Tibial nerve (tissue), 4 donors: ENCODE measurements around the gene HOXB9. TPM values are rescaled to one million over a fixed set of nuclear protein-coding genes. Genes with fewer than 3 reads are reported as not detected.
A peak's percentile ranks its signal among the peaks of the same experiment; 100 is the strongest.

Experiments
- DNase-seq, 2 donors: peaks; one replicate each; pipeline ENCODE4 v3.0.0-alpha.2; 2019; ENCODE audit warnings: low spot score in 2 of 2
- H3K27ac ChIP-seq, 4 donors: fragments of 200-600 bp; sonication (generic) in 3 of 4; one replicate each; pipeline ENCODE4 v1.5.1; 2017 to 2019; ENCODE audit warnings: mild to moderate bottlenecking in 1 of 4
- H3K27me3 ChIP-seq, 2 donors: fragments of 200-600 bp; sonication (generic) in 1 of 2; one replicate each; pipeline versions ENCODE4 v1.5.1 to v1.6.0; 2017 to 2019
- H3K36me3 ChIP-seq, 3 donors: fragments of 200-600 bp; sonication (generic); one replicate each; pipeline ENCODE4 v1.5.1; 2018 to 2019
- H3K4me1 ChIP-seq, 4 donors: fragments of 200-600 bp; sonication (generic) in 3 of 4; one replicate each; pipeline ENCODE4 v1.5.1; 2017 to 2019
- H3K4me3 ChIP-seq, 4 donors: fragments of 200-600 bp; sonication (generic) in 3 of 4; one replicate each; pipeline ENCODE4 v1.5.1; 2017 to 2019; ENCODE audit warnings: mild to moderate bottlenecking in 1 of 4, moderate library complexity in 1 of 4
- H3K9me3 ChIP-seq, 4 donors: fragments of 200-600 bp; sonication (generic) in 3 of 4; one replicate each; pipeline ENCODE4 v1.5.1; 2017 to 2019
- CTCF ChIP-seq, 5 experiments: fragments of 200-600 bp in 3 of 5; fragments of 450-650 bp in 2 of 5; sonication (generic) in 3 of 5; IDR thresholded peaks; one replicate each; pipeline ENCODE4 v1.5.1; 2016 to 2019; ENCODE audit warnings: antibody characterized with exemption in 5 of 5, mild to moderate bottlenecking in 3 of 5, moderate library complexity in 2 of 5
- EP300 ChIP-seq, 2 donors: sonication (generic); formaldehyde crosslinking; IDR thresholded peaks; one replicate each; pipeline ENCODE4 v1.6.1; 2017; ENCODE audit warnings: antibody characterized with exemption in 2 of 2, mild to moderate bottlenecking in 1 of 2
- POLR2A ChIP-seq, 2 donors: fragments of 450-650 bp; IDR thresholded peaks; one replicate each; pipeline ENCODE4 v1.6.1; 2017; ENCODE audit warnings: antibody characterized with exemption in 2 of 2, mild to moderate bottlenecking in 2 of 2, moderate library complexity in 2 of 2
- WGBS, 2 donors: methylation state at CpG; one replicate each; pipeline ENCODE4 v1.1.5; 2018; 5-methylcytosine and 5-hydroxymethylcytosine counted together
- total RNA-seq, 4 donors: library from RNA; depleted of rRNA; stranded (reverse); fragments of >200 nt; gene quantifications; one replicate each; pipeline ENCODE4 v1.1.0, GENCODE V29; 2016

The HOXB9 gene
- total RNA-seq, 4 donors from 2014 or later, result 0.21 to 0.30 TPM; not detected in 2

DNA sequence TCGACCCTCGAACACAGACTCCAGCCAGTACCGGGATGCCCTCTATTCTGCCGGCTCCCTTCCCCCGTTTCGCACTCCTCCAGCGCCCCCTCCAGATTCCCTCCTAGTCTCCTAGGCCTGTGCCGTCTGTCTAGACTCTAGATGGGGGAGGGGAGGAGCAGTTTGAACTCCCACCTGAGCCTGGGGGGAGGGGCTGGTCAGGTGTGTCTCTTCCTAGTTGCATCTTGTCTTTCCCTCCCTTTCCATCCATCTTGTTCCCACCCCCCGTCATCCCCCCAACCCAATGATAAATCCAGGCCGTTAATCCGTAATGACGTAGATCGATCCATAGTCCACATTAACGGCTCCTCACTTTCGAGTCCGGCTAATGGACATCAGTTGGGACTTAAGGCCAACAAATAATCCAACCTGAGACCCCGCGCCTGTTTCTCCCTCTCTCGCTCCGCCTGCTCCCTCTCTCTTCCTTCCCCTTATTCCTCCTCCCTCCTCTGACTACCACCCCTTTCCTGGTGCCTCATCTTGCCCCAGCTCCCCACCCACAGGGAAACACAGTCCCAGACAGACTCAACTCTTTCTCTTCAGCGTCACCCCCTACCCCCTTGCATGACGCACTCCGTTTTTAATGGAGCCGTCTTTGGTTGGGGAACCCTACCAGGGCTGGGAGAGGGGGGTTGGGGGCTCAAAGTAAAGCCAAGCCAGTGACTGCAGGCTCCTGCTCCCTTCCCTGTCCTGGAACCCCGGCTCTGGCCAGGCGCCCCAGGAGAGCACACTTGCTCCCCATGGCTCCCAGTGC lies 29.2 kb downstream of the HOXB9 start:
- no peaks in the 10 kb centered on the region for H3K36me3 ChIP-seq
- no peaks in the 10 kb centered on the region for H3K9me3 ChIP-seq
- H3K4me1 ChIP-seq, result peaks cover 0 to 53% (median 16%) of the 10 kb centered on the region in 4 donors
- H3K27ac ChIP-seq, result peak overlapping the region in 2 of 4 donors; percentile 71
- H3K4me3 ChIP-seq, result peak overlapping the region; percentile 4 to 54 (median 30)
- H3K27me3 ChIP-seq, result peaks cover 0 to 100% of the 10 kb centered on the region in 2 donors
- TF ChIP-seq EP300 (IDR thresholded peaks at IDR 0.05) (no peak), CTCF (IDR thresholded peaks at IDR 0.05) (no peak), POLR2A (IDR thresholded peaks at IDR 0.05) (no peak)
- DNase-seq, result no peak
- 33 to 37% methylated on average over 26 of the region's 26 CpGs for WGBS, 2 donors

DNA sequence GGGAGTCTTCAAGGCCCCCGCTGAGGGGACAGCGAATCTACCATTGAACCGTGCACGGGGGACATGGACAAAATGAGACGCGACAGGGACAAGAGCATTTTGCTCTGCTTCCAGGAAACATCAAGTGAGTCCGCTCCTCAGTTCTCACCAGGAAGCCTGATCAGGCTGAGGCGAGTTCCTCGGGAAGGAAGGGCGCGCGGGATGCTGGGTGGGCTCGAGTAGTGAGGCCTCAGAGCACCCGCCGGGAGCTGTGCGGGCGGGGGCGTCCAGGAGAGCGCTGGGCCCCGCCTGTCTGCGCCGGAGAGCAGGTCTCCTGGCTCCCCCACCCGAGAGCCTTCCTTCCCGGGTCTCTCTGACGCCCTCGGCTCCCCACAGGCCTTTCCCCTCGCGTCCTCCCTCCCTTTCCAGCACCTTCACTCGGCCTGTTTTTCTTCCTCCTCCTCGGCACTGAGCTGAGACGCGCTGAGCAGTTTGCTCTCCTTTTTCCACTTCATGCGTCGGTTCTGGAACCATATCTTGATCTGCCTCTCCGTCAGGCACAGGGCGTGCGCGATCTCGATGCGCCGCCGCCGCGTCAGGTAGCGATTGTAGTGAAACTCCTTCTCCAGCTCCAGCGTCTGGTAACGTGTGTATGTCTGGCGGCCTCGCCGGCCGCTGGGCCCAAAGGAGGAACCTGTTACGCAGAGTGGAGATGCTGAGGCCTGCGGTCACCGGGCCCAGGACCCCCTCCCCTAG lies 30.0 kb downstream of the HOXB9 start:
- Histone ChIP-seq H3K4me1 (peaks cover 0 to 54% (median 16%) of the 10 kb centered on the region in 4 donors), H3K27me3 (peaks cover 0 to 100% of the 10 kb centered on the region in 2 donors), H3K36me3 (no peaks in the 10 kb centered on the region), H3K4me3 (peak overlapping the region in 2 of 4 donors; percentile 9 to 54), H3K9me3 (no peaks in the 10 kb centered on the region), H3K27ac (peak overlapping the region in 1 of 4 donors; percentile 23)
- no peak for TF ChIP-seq POLR2A (IDR thresholded peaks at IDR 0.05)
- TF ChIP-seq CTCF (IDR thresholded peaks at IDR 0.05), result no peak
- TF ChIP-seq EP300 (IDR thresholded peaks at IDR 0.05), result no peak
- no peak for DNase-seq
- WGBS, 2 donors, result 48 to 53% methylated on average over 53 to 54 of the region's 54 CpGs

GRCh38 chr17:48595278-48595999 lies 30.7 kb downstream of the HOXB9 start:
- no peak for DNase-seq
- Histone ChIP-seq H3K27ac (no peak overlapping the region), H3K4me1 (peaks cover 0 to 54% (median 16%) of the 10 kb centered on the region in 4 donors), H3K27me3 (peaks cover 0 to 100% of the 10 kb centered on the region in 2 donors), H3K9me3 (no peaks in the 10 kb centered on the region), H3K4me3 (no peak overlapping the region), H3K36me3 (no peaks in the 10 kb centered on the region)
- WGBS, 2 donors, result 60 to 67% methylated on average over 25 of the region's 25 CpGs
- TF ChIP-seq POLR2A (IDR thresholded peaks at IDR 0.05) (no peak), CTCF (IDR thresholded peaks at IDR 0.05) (no peak), EP300 (IDR thresholded peaks at IDR 0.05) (no peak)

GRCh38 chr17:48594538-48595277 lies 31.4 kb downstream of the HOXB9 start:
- 47 to 68% methylated on average over 25 of the region's 25 CpGs for WGBS, 2 donors
- Histone ChIP-seq H3K4me3 (no peak overlapping the region), H3K27me3 (peaks cover 0 to 100% of the 10 kb centered on the region in 2 donors), H3K9me3 (no peaks in the 10 kb centered on the region), H3K27ac (no peak overlapping the region), H3K36me3 (no peaks in the 10 kb centered on the region), H3K4me1 (peaks cover 0 to 54% (median 16%) of the 10 kb centered on the region in 4 donors)
- DNase-seq, result no peak
- TF ChIP-seq EP300 (IDR thresholded peaks at IDR 0.05) (no peak), CTCF (IDR thresholded peaks at IDR 0.05) (no peak), POLR2A (IDR thresholded peaks at IDR 0.05) (no peak)
